ENCODE data around the gene DTNBP1.

DTNBP1 gene

DNA sequence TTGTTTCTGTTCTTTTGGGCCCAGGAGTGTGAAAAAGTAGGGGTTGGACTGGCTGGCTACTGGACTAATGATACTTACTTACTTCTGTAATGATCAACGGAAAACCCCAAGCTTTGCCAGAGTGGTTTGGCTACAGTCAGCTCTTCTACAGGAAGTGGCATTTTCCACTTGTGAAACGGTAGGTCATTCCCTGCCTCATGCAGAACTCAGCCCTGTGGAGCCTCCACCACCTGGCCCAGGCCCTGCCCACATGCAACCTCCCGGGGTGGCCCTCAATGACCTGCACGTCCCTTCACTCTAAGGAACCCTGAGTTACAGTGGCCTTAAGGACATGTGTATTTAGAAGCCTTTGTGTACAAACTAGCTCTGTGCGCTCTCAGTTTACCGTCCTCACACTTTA lies 140.4 kb downstream of the DTNBP1 start:
- peaks cover 53% of the 10 kb centered on the region for H3K9me3 Mint-ChIP-seq

DNA sequence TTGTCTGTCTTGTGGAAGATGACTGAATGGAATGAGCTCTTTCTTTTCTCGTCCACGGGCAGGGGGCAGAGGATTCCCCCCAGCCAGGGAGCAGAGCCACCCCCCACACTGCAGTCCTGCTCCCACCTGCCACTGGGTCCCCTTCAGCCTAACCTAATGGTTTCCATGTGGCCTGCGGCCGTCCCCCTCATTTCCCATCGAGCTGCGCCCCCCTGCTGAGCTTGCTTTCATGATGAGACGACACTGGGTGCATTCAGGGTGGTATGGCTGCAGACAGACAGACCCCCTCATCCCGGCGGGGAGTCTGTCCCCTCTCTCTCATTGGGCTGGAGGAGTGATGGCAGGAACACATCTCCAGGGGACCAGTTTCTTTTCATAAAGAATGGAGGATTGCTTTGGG lies 140.8 kb downstream of the DTNBP1 start:
- H3K36me3 Mint-ChIP-seq (ENCODE audit: low read depth) = peaks cover 97% of the 10 kb centered on the region
- H3K27me3 Mint-ChIP-seq (ENCODE audit: low read depth, poor library complexity) = peaks cover 3% of the 10 kb centered on the region
- H3K4me1 Mint-ChIP-seq = peaks cover 19% of the 10 kb centered on the region
- H3K9me3 Mint-ChIP-seq = peaks cover 49% of the 10 kb centered on the region
- DNase-seq = no peak
- no peak overlapping the region for H3K4me3 Mint-ChIP-seq
- TF ChIP-seq, protein P1, sequence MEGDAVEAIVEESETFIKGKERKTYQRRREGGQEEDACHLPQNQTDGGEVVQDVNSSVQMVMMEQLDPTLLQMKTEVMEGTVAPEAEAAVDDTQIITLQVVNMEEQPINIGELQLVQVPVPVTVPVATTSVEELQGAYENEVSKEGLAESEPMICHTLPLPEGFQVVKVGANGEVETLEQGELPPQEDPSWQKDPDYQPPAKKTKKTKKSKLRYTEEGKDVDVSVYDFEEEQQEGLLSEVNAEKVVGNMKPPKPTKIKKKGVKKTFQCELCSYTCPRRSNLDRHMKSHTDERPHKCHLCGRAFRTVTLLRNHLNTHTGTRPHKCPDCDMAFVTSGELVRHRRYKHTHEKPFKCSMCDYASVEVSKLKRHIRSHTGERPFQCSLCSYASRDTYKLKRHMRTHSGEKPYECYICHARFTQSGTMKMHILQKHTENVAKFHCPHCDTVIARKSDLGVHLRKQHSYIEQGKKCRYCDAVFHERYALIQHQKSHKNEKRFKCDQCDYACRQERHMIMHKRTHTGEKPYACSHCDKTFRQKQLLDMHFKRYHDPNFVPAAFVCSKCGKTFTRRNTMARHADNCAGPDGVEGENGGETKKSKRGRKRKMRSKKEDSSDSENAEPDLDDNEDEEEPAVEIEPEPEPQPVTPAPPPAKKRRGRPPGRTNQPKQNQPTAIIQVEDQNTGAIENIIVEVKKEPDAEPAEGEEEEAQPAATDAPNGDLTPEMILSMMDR (IDR thresholded peaks at IDR 0.05) = no peak
- H3K27ac Mint-ChIP-seq = no peak overlapping the region

More for the DNA sequence above, 140.4 kb downstream of the DTNBP1 start:
- peaks cover 100% of the 10 kb centered on the region for H3K36me3 Mint-ChIP-seq (ENCODE audit: low read depth)
- H3K4me1 Mint-ChIP-seq = peaks cover 19% of the 10 kb centered on the region
- no peak overlapping the region for H3K27ac Mint-ChIP-seq
- no peak for DNase-seq
- peaks cover 3% of the 10 kb centered on the region for H3K27me3 Mint-ChIP-seq (ENCODE audit: low read depth, poor library complexity)
- TF ChIP-seq, protein P1 (IDR thresholded peaks at IDR 0.05) = no peak
- H3K4me3 Mint-ChIP-seq = no peak overlapping the region

DNA sequence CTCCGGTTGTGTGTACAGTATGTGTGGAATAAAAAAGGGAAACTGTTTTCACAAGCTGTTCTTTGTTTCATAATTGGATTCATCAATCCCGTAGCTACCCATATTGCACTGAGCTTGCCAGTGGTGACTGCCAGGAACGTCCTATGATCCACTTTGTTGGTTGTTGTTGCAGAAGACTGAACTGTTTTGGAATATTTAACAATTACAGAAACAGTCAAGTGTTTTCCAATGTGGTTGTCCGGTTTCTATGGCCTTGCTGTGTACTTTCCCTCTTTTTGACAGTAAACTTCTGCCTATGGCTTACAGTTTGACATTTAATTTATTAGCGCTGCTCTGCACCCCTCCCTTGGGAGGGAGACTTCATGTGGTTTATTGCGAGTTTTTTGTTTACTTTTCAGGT lies 141.2 kb downstream of the DTNBP1 start:
- Mint-ChIP-seq H3K27ac (no peak overlapping the region), H3K4me1 (peaks cover 15% of the 10 kb centered on the region), H3K9me3 (peaks cover 45% of the 10 kb centered on the region), H3K27me3 (ENCODE audit: low read depth, poor library complexity) (peaks cover 3% of the 10 kb centered on the region), H3K4me3 (no peak overlapping the region), H3K36me3 (ENCODE audit: low read depth) (peaks cover 97% of the 10 kb centered on the region)
- DNase-seq = no peak
- TF ChIP-seq, protein P1 (IDR thresholded peaks at IDR 0.05) = no peak

DNA sequence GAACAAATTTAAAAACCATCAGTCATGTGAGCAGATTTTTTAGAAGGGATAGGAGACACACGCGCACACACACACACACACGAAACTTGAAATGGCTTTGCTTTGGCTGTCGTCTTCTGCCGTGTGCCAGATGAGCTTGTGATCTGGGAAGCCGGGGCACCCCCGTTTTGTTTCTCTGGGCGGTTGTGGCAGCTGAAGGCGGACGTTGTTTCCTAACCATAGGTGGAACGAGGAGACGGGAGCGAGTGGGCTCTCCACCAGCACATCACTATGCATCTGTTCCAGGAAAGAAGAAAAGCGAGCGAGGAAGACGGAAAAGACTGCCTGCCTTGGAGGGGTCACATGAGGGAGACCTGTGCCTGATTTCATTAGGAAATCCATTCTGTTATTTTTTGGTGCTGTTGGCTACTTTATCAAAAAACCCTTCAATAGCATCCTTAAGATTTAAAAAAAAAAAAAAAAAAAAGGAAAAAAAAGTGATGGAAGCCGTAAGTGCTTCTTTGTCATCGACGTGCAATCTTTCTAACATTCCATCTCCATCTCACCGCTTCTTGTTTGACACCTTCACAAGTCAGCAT lies 142.1 kb downstream of the DTNBP1 start:
- H3K36me3 Mint-ChIP-seq (ENCODE audit: low read depth) = peaks cover 97% of the 10 kb centered on the region
- H3K4me1 Mint-ChIP-seq = peaks cover 6% of the 10 kb centered on the region
- H3K4me3 Mint-ChIP-seq = no peak overlapping the region
- H3K27ac Mint-ChIP-seq = peak overlapping the region; percentile 32
- peaks cover 3% of the 10 kb centered on the region for H3K27me3 Mint-ChIP-seq (ENCODE audit: low read depth, poor library complexity)
- DNase-seq = no peak
- H3K9me3 Mint-ChIP-seq = peaks cover 36% of the 10 kb centered on the region
- TF ChIP-seq, protein P1 (IDR thresholded peaks at IDR 0.05) = no peak

DNA sequence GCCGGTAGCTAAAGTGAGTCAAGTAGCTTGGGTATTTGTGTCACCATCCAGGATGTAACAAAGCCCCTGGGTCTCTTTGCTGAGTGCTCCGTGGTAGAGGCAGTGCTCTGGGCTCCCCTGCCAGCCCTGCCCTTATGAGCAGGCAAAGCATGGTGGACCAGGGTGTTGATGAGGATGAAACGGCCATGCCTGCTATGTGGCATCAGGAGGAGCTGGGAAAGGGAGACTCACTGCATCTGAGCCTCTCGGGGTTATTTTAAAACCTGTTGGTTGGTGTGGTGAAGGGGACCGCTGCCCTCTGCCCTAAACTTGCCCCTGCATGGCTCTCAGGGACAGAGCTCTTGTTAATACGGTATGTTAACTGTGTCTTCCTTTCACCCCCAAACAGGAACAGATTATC lies 143.1 kb downstream of the DTNBP1 start:
- H3K27me3 Mint-ChIP-seq (ENCODE audit: low read depth, poor library complexity) = peaks cover 3% of the 10 kb centered on the region
- H3K9me3 Mint-ChIP-seq = peaks cover 26% of the 10 kb centered on the region
- H3K27ac Mint-ChIP-seq = peak overlapping the region; percentile 26
- no peak for DNase-seq
- H3K36me3 Mint-ChIP-seq (ENCODE audit: low read depth) = peaks cover 97% of the 10 kb centered on the region
- TF ChIP-seq, protein P1 (IDR thresholded peaks at IDR 0.05) = no peak
- H3K4me1 Mint-ChIP-seq = peaks cover 10% of the 10 kb centered on the region
- no peak overlapping the region for H3K4me3 Mint-ChIP-seq

DNA sequence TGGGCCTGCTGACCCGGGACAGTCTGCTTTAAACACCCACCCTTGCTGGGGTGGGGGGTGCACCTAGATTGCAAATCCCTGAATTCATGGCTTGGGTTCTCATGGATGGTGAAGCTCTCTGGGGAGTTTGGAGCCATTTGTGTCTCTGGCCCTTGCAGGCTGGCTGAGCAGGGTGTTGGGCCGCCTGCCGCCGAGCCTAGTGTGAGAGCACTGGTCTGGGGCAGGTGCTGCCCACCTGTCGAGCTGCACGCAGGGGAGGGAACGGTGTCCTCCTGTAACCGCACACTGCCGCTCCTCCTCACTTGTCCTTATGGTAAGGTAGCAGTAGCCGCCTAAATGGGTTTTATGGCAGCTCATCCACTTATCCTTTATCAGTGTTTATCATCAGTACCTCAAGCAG lies 143.9 kb downstream of the DTNBP1 start:
- Mint-ChIP-seq H3K4me1 (peaks cover 18% of the 10 kb centered on the region), H3K36me3 (ENCODE audit: low read depth) (peaks cover 97% of the 10 kb centered on the region), H3K27me3 (ENCODE audit: low read depth, poor library complexity) (peaks cover 3% of the 10 kb centered on the region), H3K9me3 (peaks cover 18% of the 10 kb centered on the region), H3K4me3 (no peak overlapping the region), H3K27ac (no peak overlapping the region)
- TF ChIP-seq, protein P1 (IDR thresholded peaks at IDR 0.05) = no peak
- no peak for DNase-seq

Measured in nephron progenitor cell (in vitro differentiated cells).